Subcutaneous adipose tissue (tissue), 4 donors: Measurements from ENCODE around the gene CLCA2. TPM values are rescaled to one million over a fixed set of nuclear protein-coding genes. Genes with fewer than 3 reads are reported as not detected.

ENCODE experiments used
- total RNA-seq, 4 donors: library from RNA; depleted of rRNA; stranded (reverse); fragments of >200 nt; gene quantifications; one replicate each; pipeline ENCODE4 v1.1.0, GENCODE V29; 2016
- TF ChIP-seq, protein P1 (sequence below): fragments of 450-650 bp; IDR thresholded peaks from one replicate; pipeline ENCODE4 v1.5.1; 2016; ENCODE audit warnings: low read depth, mild to moderate bottlenecking, control low read depth, antibody characterized with exemption, moderate library complexity

Gene CLCA2
- total RNA-seq, 4 donors from 2014 or later: 0.88 to 1.4 TPM; not detected in 2

DNA sequence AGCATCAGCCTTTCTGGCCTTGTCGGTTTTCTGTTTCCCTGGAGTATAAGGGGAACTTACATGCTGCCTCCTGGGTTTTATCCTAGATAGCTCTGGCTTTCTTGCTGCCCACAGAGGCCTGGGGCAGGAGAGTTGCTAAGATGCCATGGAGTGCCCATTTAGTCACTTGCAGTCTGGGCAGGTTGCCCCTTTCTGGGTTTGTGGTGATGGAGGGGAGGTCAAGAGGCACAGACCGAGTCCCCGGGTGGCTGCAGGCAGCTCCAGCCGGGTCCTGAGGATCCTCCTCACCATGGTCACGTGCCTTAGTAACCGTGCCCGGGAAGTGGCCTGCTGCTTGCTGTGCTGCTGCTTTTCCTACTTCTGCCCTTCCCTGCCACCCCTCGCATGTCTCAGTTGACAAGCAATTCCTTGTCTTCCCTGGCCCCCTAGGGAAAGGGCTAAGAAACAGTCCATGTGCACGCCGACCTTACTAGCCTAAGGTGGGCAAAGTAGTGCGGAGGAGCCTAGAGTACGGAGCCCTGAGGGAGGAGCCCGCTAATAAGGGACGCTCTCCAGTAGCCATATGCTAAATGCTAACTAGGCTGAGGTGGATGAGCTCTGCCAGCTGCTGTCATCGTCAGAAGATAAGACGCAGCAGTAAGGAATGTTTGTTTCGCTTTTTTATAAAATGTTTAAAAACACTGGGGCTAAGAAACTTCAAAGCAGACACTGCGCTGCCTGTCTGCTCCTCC is 79.6 kb downstream of the CLCA2 start:
- TF ChIP-seq, protein P1, sequence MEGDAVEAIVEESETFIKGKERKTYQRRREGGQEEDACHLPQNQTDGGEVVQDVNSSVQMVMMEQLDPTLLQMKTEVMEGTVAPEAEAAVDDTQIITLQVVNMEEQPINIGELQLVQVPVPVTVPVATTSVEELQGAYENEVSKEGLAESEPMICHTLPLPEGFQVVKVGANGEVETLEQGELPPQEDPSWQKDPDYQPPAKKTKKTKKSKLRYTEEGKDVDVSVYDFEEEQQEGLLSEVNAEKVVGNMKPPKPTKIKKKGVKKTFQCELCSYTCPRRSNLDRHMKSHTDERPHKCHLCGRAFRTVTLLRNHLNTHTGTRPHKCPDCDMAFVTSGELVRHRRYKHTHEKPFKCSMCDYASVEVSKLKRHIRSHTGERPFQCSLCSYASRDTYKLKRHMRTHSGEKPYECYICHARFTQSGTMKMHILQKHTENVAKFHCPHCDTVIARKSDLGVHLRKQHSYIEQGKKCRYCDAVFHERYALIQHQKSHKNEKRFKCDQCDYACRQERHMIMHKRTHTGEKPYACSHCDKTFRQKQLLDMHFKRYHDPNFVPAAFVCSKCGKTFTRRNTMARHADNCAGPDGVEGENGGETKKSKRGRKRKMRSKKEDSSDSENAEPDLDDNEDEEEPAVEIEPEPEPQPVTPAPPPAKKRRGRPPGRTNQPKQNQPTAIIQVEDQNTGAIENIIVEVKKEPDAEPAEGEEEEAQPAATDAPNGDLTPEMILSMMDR: no peak

DNA sequence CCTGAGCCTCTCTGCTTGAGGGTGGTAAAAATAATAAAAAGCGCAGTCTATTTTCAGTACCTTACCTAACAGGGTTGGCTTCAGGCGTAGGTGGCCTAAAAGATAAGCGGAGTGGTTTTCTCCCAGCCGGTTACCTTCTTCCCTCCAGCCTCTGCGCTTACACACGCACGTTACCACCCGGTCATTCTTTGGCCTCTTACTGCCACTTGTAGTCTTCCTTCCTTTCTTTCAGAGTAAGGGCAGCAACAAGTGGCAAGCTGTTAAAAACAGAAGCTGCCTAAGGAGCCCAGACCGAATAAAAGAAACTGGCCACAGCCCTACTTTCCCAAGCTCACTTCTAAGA is 80.1 kb downstream of the CLCA2 start:
- TF ChIP-seq, protein P1: no peak

DNA sequence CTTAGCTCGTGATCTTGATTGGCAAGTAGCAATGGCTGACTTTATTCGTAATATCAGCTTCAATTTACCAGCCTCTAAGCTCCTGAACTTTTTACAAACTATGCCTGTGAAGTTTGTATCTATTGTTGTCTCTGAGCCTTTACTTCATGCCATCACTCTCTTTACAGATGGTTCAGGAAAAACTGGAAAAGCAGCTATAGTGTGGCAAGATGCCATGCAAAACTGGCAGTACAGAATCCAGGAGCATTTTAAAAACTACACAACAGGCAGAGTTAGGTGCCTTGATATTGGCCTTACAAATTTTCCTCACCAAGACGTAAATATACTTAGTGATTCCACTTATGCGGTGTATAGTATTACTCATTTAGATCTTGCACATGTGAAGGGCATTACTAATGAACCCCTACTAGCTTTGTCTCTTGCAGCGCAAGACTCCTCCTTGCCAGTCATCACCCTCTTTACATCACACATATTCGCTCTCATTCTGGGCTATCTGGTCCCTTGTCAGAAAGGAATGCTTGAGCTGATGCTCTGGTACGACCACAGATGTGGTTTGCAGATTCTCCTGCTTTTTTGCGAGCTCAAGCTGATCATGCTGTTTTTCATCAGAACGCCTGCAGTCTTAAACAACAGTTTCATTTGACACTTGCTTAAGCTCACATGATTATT is 81.1 kb downstream of the CLCA2 start:
- TF ChIP-seq, protein P1: no peak

DNA sequence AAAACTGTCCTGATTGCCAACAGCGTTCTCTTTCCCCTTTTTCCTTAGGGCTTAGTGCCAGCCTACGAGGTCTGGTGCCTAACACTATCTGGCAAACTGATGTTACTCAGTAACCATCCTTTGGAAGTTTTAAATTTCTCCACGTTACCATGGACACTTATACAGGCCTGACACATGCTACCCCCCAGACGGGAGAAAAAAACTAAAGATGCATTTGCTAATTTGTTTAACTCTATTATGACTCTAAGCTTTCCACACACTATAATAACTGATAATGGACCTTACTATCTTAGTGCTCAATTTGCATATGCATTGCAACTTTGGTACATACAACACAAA is 81.6 kb downstream of the CLCA2 start:
- TF ChIP-seq, protein P1: no peak

Other genes with a start within 250 kb of the CLCA2 start
- gene ODF2L, start 27.8 kb upstream of the CLCA2 start, total RNA-seq: 100 to 1,000 TPM in 1 of 4 donors, 10 to 100 TPM in 3; 42.7 to 140 (median 71.8) TPM
- gene CLCA1, start 44.8 kb downstream of the CLCA2 start, total RNA-seq: under 1 TPM in 3 of 4 donors, not detected in 1; 0.16 to 0.57 (median 0.17) TPM
- under 1 TPM in 1 of 4 donors, not detected in 3; 0.65 TPM for gene CLCA4, start 122.9 kb downstream of the CLCA2 start, total RNA-seq